ENCODE data around the gene IL26.

The IL26 gene

DNA sequence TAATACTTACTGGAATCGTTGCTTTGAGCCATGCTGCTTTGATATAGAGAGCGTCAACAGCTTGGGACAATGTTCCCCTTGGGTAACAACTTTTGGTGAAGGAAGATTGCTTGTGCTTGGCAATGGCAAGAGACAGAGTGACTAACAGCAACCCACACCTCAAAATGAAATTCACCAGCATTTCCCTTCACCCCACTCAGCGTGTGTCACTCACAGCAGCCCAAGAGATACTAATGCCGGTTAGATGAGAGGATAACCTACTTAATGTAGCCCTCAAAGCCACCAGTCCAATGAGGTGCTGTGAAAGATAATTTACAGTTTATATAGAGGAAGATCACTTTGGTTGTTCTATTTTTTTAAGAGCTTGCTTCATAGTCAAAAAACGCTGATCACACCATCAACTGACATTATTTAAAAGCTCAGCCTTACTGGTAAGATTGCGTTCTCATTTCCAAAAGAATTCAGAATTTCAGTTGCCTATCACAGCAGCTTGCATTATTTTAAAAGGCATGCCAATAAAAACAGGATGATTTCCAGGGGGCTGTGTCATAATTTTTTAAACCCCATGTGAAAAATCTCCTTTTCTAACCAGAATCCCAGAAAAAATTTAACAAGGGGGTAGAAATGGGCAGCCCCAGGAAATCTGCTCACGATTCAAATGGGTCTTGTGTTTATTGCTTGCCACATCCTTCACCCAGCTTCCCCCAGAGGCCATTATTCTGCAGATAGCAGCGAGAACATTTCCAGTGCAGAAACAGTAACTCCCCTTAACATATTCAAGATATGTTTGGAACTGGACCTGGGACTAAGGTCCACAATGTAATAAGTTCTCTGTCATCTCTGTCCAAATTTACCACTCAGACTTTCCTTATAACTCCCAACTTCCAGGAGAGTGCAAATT lies at the start of gene IL26:
Gene IL26, minus strand, starts transcription at position 235 of the 901 bp plus-strand sequence. Its CDS starts 54 bp downstream, at position 181.
- DNase-seq, result no peak

GRCh38 chr12:68272732-68273131 lies 47.1 kb upstream of the IL26 start:
- DNase-seq, result no peak

- no peak for DNase-seq
These were observed 45.7 kb upstream of the IL26 start for GRCh38 chr12:68271346-68271745.

- DNase-seq, result no peak
These were observed 44.7 kb upstream of the IL26 start for GRCh38 chr12:68270358-68270757.

DNA sequence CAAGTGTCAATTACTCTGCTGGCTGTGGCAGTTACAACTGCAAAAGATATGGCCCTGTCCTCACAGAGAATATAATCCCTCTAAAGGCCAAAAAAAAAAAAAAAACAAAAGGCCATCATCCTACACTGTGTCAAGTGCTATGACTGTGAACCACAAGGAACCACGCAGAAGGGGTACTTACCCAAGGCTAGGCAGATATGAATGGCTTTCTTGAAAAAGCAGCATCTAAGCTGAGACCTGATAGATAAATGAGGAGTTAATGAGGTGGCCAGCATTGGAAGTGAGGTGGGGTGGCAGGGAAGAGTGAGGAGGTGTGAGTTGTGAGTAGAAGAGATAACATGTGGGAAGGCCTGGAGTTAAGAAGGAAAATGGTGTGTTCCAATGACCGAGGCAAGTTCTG lies 44.2 kb upstream of the IL26 start:
- DNase-seq, result no peak

GRCh38 chr12:68268967-68269366 lies 43.4 kb upstream of the IL26 start:
- no peak for DNase-seq

DNA sequence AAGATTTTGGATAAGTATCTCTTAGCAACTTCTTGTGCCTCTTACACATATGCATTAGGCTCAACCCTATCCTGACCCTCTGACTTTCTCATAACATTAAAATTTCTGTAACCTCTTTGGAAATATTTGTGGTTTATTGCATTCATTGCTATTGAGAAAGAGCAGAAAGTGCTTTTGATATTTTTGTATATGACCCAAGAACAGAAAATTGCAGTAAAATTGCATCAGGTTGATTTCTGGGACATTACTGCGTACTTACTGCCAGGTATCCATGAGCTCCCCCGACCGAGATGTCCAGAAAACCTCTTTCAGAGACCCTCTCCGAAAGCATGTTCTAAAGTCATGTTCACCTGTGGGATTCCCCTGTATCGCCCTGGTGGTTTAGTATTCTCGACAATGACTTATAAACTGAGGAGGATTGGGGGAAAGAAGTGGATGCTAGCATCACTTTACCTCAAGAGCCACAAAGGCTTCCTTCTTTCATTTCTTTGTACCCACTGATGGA lies 42.3 kb upstream of the IL26 start:
- no peak for DNase-seq

GRCh38 chr12:68264857-68265256 lies 39.2 kb upstream of the IL26 start:
- DNase-seq, result no peak

DNA sequence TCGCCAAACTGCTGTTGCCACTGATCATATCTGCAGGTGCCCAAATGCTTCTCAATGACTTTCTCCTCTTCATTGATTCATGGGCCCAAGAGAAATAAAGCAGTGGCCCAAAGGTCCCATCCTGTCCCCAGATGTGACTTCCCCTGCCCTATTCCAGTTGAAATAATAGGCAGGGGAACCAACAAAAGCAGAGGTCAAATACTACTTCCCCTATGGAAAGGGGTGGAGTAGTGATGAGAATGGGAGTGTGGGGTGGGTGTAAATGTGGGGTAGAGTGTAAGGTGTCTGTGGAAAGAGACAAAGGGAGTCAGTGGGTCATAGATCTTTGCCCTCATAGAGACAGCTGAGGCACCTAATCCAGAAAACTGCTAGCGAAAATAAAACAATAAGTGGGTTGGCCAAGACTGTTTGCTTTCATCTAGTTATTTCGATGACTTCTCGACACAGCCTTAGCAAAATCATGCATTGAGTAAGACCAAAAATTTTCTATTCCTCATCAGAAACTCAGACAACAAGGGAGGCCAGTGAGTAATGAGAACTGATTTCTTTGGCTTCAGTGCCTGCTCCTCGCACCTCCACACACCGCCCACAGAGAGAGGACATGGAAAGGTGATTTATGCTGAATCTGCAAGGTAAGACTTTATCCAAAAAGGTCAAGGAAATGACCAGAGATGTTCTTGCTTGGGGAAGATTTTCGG lies 38.7 kb upstream of the IL26 start:
- no peak for DNase-seq

- DNase-seq, result no peak
These were observed 37.8 kb upstream of the IL26 start for GRCh38 chr12:68263366-68263765.

GRCh38 chr12:68261896-68262295 lies 36.3 kb upstream of the IL26 start:
- DNase-seq, result no peak

GRCh38 chr12:68260153-68260552 lies 34.5 kb upstream of the IL26 start:
- DNase-seq, result no peak

DNA sequence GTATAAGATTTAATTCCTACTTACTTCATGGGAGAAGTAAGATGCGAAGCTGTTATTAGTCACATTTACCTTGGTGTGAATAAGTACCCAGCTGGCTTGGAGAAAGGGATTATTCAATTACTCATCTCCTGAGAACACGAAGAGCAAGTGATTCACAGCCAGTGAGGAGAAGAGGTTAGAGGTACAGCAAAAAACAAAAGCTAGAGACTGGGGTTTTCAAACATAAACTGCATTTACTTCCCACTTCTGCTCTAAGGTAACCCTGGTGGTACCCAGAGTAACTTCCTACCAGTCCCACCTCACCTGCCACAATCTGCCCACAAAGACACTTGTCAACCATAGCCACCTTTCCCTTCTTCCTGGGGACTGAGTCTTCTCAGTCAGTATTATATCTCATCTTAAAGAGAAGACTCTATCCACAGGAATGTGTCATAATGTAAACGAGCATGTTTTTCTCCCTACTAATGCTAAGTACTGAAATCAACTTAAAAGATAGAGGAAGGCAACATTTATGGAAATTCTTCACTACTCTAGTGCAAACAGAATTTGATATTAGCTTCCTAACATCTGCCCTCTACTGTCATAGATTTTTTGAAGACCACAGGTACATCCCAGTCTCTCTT lies 33.8 kb upstream of the IL26 start:
- DNase-seq, result no peak

GRCh38 chr12:68253504-68253903 lies 27.9 kb upstream of the IL26 start, which contains the start of gene IL22:
Gene IL22, minus strand, starts transcription at chr12:68253604. Its CDS starts 156 bp downstream, at chr12:68253448.
- DNase-seq, result no peak

GRCh38 chr12:68252077-68252476 lies 26.5 kb upstream of the IL26 start:
- DNase-seq, result no peak

- DNase-seq, result no peak
These were observed 24.8 kb upstream of the IL26 start for GRCh38 chr12:68250454-68250853.

GRCh38 chr12:68247785-68248184 lies 22.2 kb upstream of the IL26 start:
- DNase-seq, result no peak

DNA sequence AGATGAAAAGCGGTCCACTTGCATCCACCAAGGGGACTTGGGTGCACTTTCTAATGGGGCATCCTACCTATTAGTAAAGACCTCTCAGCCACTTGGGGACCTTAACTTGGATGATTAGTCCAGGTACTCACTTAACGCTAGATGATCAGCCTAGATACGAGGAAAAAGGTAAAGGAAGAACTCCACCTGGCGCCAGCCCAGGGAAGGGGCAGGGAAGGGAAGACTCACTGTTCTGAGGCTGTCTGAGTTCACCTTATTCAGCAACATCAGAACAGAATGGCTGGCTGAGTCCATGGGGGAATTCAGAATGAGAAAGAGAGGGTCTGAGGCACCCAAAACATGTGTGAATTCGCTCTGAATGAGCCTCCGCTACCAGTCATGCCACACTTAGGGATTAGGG lies 20.7 kb upstream of the IL26 start:
- no peak for DNase-seq

- no peak for DNase-seq
These were observed 19.8 kb upstream of the IL26 start for GRCh38 chr12:68245180-68246021.

DNA sequence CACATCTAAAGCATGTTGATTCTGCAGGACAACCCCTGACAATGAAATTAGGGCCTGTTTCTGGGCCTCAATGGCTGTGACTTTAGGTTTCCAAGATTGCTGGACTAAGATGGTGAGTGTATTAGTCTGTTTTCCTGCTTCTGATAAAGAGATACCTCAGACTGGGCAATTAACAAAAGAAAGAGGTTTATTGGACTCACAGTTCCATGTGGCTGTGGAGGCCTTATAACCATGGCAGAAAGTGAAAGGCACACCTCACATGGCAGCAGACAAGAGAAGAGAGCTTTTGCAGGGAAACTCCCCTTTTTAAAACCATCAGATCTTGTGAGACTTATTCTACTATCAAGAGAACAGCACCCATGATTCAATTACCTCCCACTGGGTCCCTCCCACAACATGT lies 17.2 kb upstream of the IL26 start:
- no peak for DNase-seq

GRCh38 chr12:68240975-68241374 lies 15.4 kb upstream of the IL26 start:
- DNase-seq, result no peak

GRCh38 chr12:68240079-68240478 lies 14.5 kb upstream of the IL26 start:
- DNase-seq, result no peak

Measured in NCI-H524 (cell line).